ENCODE results near the gene SCAP. TPM values are rescaled to one million over a fixed set of nuclear protein-coding genes. Genes with fewer than 3 reads are reported as not detected.
A peak's percentile ranks its signal among the peaks of the same experiment; 100 is the strongest.
"Not testable (repeated sequence)": the region's sequence is repeated elsewhere in the genome, so short reads cannot be mapped to it uniquely, and the experiment has no call there.

SCAP gene
- polyA plus RNA-seq (ENCODE audit: insufficient read depth in 1 of 5, insufficient read length in 5 of 5, low replicate concordance in 1 of 5), result 10 to 100 TPM; 48.4 to 63.1 (median 50.8) TPM
- long read RNA-seq, donor 1, partial matches to known transcripts, result 5 of 7 reads
- long read RNA-seq, donor 1, other reads (novel, unspliced or antisense), result 0 of 7 reads
- long read RNA-seq, donor 2, result 0 reads
- long read RNA-seq, donor 3, partial matches to known transcripts, result 5 of 7 reads
- long read RNA-seq, donor 3, other reads (novel, unspliced or antisense), result 0 of 7 reads
- long read RNA-seq, donor 4, partial matches to known transcripts, result 5 of 8 reads
- long read RNA-seq, donor 4, other reads (novel, unspliced or antisense), result 0 of 8 reads
- long read RNA-seq, donor 5, partial matches to known transcripts, result 17 of 21 reads
- long read RNA-seq, donor 5, other reads (novel, unspliced or antisense), result 0 of 21 reads
- long read RNA-seq, donor 6, partial matches to known transcripts, result 5 of 5 reads
- long read RNA-seq, donor 6, other reads (novel, unspliced or antisense), result 0 of 5 reads
- long read RNA-seq, donor 7, full-length matches to known transcripts, result 2 of 7 reads
- long read RNA-seq, donor 7, partial matches to known transcripts, result 5 of 7 reads
- long read RNA-seq, donor 7, other reads (novel, unspliced or antisense), result 0 of 7 reads
- long read RNA-seq, donor 8, result 0 reads

- DNase-seq, result peak; percentile 85 to 86
Observed at GRCh38 chr3:47475570-47476329, at the start of gene SCAP. SCAP (minus strand) TSS chr3:47475941; CDS start chr3:47442993, 32,948 bp downstream.

- no peak for DNase-seq
Observed at GRCh38 chr3:47523310-47524073, 47.8 kb upstream of the SCAP start.

GRCh38 chr3:47522082-47522987, 46.6 kb upstream of the SCAP start:
- peak; percentile 75 to 82 for DNase-seq

GRCh38 chr3:47520756-47521155, 45.0 kb upstream of the SCAP start:
- DNase-seq, result no peak

GRCh38 chr3:47517937-47518336, 42.2 kb upstream of the SCAP start:
- DNase-seq, result no peak

DNA sequence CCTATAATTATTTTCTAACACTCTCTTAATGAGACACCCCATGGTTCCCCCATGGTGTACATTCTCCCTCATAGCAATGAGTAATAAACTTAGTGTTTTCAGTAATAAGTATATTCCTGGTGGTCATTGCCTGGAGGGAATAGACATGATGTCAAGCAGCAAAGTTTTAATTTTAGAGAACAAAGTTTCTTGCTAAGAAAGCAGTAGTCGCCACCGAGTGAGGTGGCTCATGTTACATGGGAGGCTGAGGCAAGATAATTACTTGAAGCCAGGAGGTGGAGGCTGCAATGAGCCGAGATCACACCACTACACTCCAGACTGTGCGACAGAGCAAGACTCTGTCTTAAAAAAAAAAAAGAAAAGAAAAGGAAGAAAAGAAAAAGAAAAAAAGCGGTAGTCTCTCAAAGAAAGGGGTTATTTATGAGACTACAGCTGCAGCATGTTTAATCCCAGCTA, 40.2 kb upstream of the SCAP start:
- no peak for DNase-seq

DNA sequence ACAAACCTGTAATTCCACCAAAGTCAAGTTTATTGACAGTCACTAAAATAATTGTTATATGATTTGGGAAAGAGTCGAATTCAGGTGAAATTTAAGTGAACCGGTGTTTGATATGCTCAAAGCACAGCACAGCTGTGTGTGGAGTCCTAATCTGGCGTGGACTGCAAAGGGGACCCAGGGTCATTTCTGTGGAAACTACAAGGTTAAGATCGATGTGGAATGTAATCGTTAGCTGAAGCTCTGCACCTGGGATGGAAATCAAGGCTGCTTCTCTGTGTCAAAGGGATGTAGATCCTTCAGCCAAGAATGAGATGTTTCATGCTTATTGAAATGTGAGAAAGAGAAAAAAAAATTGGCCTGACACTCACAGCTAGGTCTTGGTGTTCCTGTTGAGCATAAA, 39.4 kb upstream of the SCAP start:
- no peak for DNase-seq

DNA sequence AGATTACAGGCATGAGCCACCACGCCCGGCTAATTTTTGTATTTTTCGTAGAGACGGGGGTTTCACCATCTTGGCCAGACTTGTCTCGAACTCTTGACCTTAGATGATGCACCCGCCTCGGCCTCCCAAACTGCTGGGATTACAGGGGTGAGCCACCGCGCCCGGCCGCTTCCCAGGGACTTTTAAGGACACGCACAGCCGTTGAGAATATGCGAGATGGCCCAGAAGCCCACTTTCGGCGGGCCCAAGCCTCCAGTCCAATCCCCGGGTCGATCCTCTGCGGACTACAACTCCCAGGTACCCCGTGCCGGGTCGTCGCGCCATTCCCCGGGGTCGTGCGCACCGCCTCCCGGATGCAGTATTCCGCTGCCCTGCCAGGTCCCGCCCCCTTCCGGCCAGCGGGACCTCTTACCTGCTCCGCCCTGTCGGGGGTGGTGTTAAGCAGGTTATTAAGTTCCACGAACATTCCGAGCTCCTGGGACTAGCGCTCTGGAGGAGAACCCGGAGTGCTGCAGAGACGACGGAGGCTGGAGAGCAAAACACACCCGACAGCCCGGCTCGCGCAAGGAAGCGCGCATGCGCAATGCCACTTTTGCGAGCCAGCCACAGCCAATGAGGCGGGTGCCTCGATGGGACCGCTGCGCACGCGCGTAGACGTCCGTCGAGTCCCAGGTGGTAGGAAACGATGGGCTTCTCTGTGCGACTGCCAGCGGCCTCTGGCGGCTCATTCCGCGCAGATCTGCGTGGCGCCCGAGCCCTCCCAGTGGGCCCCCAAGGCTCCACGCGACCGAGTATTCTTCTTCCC, 37.6 kb upstream of the SCAP start, which contains the start of gene ELP6:
Gene ELP6, minus strand, starts transcription at position 588 of the 805 bp plus-strand sequence. Its CDS starts 122 bp downstream, at position 466.
- peak; percentile 99 for DNase-seq

GRCh38 chr3:47512416-47513124, 36.8 kb upstream of the SCAP start:
- peak; percentile 15 to 28 for DNase-seq

DNA sequence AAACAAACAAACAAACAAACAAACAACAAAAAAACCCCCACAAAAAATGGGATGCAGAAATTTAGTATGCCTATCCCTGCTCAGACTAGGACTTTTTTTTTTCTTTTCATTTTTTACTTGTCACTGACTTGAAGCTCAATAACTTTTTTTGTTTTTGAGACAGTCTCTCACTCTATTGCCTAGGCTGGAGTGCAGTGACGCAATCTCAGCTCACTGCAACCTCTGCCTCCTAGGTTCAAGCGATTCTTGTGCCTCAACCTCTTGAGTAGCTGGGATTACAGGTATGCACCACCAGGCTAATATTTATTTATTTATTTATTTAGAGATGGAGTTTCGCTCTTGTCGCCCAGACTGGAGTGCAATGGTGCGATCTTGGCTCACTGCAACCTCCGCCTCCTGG, 29.5 kb upstream of the SCAP start:
- DNase-seq, result not testable (repeated sequence)

- no peak for DNase-seq
Observed at GRCh38 chr3:47504113-47504512, 28.4 kb upstream of the SCAP start.

GRCh38 chr3:47503033-47503432, 27.3 kb upstream of the SCAP start:
- DNase-seq, result no peak

- DNase-seq, result no peak
Observed at GRCh38 chr3:47496892-47497291, 21.2 kb upstream of the SCAP start.

DNA sequence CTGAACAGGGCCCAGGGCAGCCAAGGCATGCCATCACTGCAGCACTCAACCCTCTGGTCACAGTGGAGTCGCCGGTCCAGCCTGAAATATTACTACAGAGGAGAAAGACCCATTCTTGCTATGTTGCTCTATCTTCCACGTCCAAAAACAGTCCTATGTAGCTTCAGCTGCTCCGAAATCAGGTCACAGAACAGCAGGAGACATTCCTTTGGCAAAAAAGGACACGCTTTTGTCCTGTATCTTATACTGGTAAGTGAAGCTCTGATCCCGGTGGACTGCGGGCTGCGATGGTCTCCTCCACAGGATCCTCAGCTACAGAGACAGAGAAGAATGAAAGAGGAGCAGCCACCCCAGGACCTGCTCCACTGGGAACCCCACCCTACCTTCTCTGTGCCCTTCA, 20.1 kb upstream of the SCAP start:
- DNase-seq, result no peak

- no peak for DNase-seq
Observed at GRCh38 chr3:47495111-47495510, 19.4 kb upstream of the SCAP start.

DNA sequence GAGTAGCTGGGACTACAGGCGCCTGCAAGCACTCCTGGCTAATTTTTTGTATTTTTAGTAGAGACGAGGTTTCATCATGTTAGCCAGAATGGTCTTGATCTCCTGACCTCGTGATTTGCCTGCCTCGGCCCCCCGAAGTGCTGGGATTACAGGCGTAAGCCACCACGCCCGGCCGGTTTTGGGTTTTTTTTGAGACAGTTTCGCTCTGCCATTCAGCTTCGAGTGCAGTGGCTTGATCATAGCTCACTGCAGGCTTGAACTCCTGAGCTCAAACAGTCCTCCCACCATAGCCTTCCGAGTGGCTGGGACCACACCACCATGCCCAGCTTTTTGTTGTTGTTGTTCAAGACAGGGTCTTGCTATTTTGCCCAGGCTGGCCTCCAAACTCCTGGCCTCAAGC, 16.0 kb upstream of the SCAP start:
- no peak for DNase-seq

GRCh38 chr3:47491186-47491585, 15.4 kb upstream of the SCAP start:
- no peak for DNase-seq

GRCh38 chr3:47487265-47487664, 11.5 kb upstream of the SCAP start:
- no peak for DNase-seq

GRCh38 chr3:47485812-47486211, 10.1 kb upstream of the SCAP start:
- DNase-seq, result no peak

Measured in right lung (tissue), 10 donors.